Tibial nerve (tissue), 4 donors: ENCODE results near the gene TMOD4.

ENCODE experiments used
- CTCF ChIP-seq, 5 experiments: fragments of 200-600 bp in 3 of 5; fragments of 450-650 bp in 2 of 5; sonication (generic) in 3 of 5; IDR thresholded peaks; one replicate each; pipeline ENCODE4 v1.5.1; 2016 to 2019; ENCODE audit warnings: antibody characterized with exemption in 5 of 5, mild to moderate bottlenecking in 3 of 5, moderate library complexity in 2 of 5
- EP300 ChIP-seq, 2 donors: sonication (generic); formaldehyde crosslinking; IDR thresholded peaks; one replicate each; pipeline ENCODE4 v1.6.1; 2017; ENCODE audit warnings: antibody characterized with exemption in 2 of 2, mild to moderate bottlenecking in 1 of 2
- POLR2A ChIP-seq, 2 donors: fragments of 450-650 bp; IDR thresholded peaks; one replicate each; pipeline ENCODE4 v1.6.1; 2017; ENCODE audit warnings: antibody characterized with exemption in 2 of 2, mild to moderate bottlenecking in 2 of 2, moderate library complexity in 2 of 2

- TF ChIP-seq CTCF (IDR thresholded peaks at IDR 0.05) = no peak
- no peak for TF ChIP-seq POLR2A (IDR thresholded peaks at IDR 0.05)
- no peak for TF ChIP-seq EP300 (IDR thresholded peaks at IDR 0.05)
Measured at GRCh38 chr1:151165281-151165737, 10.5 kb downstream of the TMOD4 start.
